GM21576 (cell line): Measurements from ENCODE around the gene AHSA1.

Experiments
- ATAC-seq: cut with Tn5 transposase; IDR thresholded peaks from one replicate; pipeline ENCODE4 v1.9.1; 2021; ENCODE audit warnings: mild to moderate bottlenecking, moderate library complexity; ENCODE audit not compliant: unreplicated experiment

Gene AHSA1

DNA sequence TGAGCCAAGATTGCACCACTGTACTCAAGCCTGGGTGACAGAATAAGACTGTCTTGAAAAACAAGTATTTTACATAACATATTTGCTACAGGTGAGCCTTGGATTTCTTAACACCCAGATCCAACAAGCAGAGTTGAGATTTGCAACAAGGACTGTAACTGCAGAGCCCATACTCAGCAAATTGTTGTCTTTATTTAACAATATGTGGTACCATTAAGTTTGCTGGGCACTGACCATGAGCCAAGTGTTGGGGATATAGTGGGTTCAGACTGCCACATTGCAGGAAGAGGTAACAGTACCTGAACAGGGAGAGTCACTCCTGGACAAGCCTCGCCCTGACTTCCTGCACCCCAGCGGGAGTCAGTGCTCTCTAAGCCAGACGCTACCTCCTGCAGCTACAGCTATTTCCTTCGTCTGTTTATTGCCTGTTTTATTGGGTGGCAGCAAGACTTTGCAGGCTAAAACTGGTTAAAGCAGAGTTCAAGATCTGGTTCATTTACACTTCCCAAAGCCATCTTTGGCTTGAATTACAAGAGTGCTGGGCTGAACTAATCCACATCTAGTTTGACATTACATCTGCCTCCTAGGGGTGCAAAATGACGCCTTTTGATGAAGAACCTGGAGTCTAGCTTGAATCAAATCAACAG, 12.5 kb downstream of the AHSA1 start:
- ATAC-seq = no peak

DNA sequence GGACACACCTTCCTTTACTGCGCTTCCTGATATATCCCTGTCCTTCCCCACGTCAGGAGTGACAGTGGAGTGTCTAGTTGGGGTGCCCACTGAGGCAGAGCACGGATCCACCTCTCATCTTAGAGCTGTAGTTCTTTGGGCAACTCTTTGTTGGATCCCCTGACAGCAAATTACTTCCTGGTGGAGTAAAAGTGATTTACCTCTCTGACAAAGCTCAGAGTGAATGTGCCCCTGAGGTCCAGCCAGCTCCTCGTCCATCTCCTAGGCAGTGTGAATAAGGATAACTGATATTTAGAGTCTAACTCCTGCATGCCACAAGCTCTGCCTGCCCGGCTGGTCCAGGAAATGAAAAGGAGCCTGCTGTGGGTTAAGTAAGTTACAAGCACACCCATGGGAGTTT, 16.0 kb downstream of the AHSA1 start:
- no peak for ATAC-seq

DNA sequence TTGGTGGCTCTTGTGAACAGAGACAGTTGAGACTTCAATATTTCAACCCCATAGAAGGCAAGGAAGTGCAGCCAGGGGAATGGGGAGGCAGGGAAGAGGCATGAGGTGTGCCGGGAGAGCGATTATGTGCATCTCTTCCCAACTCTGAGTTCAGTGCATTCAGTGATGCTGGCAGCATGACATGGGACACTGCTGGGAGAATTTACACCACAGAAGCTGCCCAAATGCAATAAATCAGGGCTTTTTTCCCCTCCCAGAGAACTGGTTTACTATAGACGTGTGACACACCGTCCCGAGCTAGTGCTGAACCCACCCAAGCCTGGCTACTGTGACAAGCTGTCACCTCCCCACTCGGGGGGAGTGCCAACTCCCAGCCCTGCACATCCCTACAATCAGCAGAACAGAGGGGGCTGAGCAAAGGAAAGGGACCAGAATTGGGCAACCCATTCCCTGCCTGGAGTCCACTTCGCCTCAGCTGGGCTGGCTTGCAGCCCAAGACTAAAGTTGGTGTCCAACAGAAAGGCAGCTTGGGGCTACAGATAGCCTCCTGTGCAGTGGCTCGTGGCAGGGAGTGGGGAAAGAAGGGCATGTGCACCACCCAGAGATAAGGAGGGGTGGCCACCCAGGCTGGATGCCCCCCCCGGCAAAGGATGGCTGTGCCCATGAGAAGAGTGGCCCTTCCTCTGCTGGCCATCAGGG, 16.7 kb downstream of the AHSA1 start:
- ATAC-seq = no peak

DNA sequence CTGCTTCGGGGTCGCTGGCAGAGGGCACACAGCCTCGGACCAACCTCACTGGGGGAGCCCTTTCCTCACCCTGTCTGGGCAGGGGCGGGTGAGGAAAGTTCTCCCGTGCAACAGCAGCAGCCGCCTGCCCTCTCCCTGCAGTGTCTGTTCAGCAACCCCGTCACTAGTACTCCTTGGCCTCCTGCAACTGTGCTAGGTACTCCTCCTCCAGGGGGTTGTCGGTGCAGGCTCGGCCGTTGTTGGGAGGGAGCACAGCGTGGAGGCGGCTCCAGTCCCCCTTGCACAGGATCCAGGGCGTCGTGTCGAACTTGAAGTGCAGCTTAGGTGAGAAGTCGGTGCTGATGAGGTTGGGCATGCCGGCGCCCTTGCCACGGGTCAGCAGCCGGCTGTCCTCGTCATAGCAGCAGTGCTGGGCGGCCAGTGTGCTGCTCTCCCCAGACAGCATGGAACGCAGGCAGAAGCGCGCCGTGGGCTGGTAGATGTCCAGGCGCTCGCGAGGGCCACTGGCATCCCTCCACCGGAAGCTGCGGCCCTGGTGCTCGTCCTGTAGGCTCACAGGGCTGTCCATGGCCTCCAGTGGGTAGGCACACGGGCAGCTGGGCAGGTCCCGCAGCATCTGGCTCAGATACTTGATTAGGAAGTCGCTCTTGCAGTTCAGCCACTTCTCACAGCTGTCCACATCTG, 17.7 kb downstream of the AHSA1 start:
- ATAC-seq = no peak

DNA sequence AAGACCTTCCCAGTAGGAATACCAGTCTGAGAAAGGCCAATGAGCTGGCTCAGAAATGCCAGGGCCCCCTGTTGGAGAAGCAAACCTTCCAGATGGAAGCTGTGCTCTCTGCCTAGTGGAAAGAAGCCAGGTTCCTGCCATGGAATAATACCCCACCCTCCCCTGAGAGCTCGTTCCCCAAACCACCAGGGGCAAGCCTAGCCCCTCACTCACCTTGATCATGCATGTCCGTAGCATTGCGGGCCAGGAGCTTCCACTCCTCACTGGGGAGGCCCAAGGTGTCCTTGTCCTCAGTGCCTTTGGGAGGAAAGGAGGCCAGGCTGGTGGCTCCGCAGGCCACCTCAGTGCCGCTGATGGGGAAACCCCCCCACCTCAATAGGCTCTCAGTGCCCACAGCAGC, 20.1 kb downstream of the AHSA1 start:
- ATAC-seq = no peak

DNA sequence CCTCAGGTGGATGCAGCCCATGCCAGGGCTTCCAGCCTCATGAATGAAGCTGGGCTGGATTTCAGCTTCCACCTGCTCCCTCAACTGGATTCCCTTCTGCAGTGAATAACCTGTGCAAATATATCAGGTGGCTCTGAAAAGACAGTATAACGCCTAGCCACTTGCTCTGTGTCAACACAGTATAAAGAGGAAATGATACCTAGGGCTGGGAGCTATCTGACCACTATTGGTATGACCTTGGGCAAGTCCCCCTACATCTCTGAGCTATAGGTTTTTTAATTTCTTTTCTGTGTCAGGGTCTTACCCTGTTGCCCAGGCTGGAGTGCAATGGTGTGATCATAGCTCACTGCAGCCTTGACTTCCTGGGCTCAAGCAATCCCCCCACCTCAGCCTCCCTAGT, 20.9 kb downstream of the AHSA1 start:
- ATAC-seq = peak; percentile 93

DNA sequence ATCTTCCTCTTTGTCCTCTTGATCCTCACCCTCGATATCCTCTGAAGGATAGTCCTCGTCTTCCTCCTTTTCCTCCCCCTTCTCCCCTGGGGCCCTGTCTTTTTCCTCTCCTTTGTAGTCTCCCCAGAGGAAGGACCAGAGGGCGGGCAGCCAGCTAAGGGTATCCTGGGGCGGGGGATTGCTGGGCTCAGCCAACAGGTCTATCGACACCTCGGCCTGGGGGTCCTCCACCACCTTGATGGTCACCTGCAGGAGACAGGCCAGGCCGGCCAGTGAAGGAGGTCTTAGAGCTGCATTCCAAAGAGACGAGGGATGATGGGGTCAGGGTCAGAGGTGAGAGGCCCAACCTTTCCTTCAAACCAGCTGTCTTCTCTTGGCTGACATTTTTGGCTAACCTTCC, 24.5 kb downstream of the AHSA1 start:
- ATAC-seq = no peak

DNA sequence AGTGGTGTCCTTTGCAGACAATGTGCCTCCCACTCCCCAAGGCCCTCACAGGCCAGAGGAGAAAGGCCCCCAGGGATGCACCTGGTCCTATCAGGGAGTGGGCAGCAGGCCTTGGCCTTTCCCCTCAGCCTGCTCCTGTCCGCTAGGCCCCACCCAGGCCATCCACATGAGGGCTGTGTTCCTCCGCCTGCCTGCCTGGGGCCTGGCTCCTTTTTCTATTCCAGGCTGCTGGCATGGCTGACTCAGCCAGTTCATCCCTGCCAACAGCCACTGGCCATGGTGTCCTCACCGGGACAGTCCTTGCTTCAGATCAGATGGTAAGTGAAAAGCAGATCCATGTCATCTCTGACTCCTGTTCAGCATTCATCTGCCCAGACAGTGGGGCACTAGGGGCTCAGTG, 27.4 kb downstream of the AHSA1 start:
- no peak for ATAC-seq

DNA sequence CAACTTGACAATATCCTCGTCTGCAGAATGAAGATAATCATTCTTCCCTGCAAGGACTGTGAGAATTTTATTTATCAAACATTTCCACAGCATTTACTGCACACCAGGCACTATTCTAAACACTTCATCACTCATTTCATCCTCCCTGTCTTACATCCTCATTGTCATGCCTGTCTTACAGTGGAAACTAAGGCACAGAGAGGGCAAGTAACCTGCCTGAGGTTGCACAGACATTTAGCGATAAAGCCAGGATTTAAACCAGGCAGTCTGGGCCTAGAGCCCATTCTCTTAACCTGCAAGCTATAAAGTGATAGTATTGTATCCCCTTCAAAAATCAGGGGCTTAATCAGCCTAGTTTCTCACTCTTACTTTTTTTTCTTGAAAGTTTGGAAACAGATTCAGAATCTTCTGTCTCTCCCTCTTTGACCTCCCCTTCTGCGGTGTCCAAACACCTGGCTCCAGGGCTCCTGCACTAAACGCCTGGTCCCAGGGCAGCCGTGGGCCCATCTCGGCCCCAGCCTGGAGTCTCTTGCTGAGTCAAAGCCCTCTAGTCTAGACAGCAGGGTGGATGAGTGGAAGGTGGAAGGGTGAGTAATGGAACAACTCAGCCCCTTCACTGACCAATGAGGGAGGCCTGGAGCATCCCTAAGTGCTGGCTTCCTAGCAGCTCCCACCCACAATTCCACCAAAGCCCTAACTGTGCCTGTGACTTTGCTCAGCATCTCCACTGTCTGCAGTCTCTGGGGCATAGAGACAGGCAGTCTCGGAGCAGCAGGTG, 28.2 kb downstream of the AHSA1 start:
- ATAC-seq = no peak

DNA sequence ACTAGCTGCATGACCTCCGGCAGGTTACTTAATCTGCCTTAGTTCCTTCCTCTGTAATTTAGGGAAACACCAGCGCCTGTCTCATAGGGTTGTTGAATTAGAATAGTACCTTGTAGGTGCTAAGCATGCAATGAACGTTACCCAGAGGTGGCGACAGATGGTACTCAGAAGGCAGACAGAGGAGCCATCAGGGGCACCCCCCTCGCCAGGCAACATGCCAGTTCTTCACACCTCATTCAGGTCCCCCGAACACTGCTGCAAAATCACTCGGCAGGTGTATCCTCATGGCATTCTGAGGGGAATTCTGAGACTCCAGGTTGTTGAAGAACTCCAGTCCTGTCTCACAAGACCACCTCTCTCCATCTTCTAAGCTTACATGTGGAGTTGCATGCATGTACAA, 30.7 kb downstream of the AHSA1 start:
- ATAC-seq = no peak

DNA sequence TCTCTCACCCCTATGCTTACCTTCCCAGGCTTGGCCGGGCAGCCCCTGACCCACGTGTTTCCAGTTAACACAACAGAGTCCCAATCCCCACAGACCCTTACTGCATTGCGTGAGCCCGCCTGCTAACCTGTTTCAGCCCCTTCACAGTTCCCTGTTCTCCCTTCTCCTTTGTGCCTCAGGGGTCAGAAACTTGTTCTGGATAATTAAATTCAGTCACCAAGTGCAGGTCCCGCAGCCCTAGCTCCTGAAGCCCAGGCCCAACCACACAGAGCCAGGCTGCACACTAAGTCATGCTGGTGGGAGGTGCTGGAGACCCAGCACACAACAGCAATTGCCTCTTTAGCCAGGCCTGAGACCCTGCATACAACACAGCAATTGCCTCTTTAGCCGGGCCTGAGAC, 31.1 kb downstream of the AHSA1 start:
- ATAC-seq = no peak

DNA sequence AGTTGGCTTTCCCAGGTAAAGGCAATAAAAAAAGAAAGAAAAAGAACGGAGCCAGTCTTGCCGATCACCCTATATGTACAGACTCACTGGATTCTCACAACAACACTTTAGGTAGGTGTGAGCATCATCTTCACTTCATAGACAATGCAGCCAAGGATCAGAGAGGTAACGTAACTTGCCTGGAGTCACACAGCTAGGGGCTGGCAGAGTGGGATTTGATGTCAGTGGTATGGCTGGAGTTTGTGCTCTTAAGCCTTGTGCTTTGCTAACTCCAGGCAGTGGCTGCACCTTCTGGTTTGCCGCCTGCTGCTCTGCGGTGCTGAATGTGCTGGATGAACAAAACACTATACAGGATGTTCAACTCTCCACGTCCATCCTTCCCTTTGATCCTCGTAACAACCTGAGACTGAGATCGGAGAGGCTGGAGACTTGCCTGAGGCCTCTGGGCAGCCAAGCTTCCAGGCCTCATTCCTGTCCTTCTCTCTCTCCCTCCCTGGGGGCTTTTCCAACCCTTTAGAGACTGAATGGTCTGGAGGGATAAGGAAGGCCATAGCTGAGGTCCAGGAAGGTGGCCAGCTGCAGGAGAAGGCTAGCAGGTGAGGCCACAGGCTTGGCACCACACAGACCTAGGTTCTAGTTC, 32.6 kb downstream of the AHSA1 start:
- no peak for ATAC-seq

DNA sequence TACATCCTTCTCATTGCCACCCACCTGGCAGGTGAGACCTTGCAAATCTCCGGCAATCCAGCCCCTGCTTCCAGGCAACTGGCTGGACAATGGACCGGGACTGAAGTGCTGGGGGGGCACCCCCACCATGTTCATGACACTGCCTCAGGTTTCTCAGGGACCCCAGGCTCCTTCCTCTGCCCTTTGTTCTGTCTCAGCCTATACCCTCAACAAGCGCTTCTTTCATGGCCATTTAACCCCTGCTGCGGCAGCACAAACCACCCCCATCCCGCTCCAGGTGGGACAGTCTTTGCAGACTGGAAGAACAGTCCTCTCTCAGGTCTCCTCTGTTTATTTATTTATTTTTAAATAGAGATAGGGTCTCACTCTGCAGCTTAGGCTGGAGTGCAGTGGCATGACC, 33.2 kb downstream of the AHSA1 start:
- ATAC-seq = no peak

DNA sequence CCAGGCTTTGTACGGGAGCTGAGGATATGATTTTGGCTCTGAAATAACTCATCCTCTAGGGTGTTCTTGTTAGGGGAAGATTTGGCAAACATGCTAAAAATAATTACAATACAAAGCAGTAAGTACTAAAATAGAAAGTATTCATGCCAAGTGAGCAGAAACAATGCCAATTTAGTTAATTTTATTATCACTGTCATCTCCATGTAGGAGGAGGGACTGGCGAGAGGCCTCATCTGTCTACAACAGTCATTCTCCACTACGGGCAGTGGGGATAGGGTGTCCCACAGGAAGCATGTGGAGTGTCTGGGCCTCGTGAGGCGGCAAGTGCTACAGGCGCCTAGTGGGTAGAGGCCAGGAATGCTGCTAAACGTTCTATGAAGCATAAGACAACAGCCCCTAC, 37.4 kb downstream of the AHSA1 start:
- ATAC-seq = no peak

DNA sequence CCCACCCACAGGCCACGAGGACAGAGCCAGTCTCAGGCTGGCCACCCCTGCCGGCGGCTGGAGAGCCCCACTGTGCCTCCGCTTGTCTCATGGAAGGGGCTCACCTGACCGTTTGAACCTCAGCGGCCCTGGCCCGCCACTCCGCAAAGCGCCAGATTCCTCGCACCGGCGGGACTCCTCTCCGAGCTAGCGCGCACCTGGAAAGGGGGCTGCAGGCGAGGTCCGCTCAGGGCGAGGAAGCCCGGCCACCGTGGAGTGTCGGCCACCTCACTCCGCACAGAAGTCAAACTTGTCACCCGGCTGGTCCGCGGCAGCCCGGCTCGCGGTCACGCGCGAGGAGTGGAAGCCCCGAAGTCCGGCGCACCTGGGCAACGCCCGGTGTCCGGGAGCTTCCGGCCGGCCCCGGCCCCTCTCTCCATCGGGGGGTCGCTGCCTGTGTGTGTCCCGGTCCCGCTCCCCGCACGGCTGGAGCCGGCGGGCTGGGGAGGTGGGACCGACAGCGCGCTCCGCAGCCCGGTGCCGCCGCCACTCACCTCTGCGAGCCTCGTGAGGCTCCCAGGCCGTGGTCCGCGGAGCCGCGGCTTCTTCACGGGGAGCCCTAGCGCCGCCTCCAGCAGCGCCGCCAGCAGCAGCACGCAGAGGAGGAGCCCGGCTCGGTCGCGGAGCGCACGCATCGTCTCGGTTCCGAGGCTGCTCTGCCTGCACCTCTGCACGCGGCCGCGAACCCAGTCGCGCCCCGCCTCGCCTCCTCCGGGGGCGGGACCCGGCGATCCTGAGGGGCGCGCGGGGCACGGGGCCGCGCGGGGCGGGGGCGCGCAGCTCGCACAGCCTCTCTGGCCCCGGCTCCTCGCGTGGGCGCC, 40.5 kb downstream of the AHSA1 start, which contains the start of gene ISM2:
Gene ISM2 (minus strand): TSS at position 697 of the 860 bp plus-strand sequence. CDS start 23 bp downstream, at position 674.
- ATAC-seq = peak; percentile 49

DNA sequence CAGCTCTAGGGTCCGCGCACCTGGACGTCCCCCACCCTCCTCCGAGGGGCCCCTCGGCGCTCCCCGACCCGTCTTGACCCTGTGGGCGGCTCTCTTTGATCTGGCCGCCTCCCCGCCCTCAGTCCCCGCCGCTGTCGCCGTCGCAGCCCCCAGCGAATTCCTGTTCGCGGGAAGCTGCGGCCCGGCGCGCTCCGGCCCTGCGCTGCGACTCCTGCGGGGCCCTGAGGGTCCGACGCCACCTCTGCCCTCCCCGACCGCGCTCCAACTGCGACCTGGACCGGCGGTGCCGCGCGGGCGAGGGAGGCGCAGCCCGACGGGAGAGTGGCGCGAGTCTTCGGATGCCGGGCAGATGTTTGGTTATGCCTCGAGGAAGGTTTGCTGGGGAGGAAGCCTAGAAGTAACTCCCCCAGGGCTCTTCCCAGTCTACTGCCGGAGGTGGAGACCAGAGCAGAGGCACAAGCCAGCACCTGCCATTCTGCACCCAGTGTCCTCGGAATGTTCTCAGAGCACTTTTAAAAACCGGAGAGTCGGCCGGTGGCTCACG, 41.2 kb downstream of the AHSA1 start:
- ATAC-seq = peak; percentile 28

DNA sequence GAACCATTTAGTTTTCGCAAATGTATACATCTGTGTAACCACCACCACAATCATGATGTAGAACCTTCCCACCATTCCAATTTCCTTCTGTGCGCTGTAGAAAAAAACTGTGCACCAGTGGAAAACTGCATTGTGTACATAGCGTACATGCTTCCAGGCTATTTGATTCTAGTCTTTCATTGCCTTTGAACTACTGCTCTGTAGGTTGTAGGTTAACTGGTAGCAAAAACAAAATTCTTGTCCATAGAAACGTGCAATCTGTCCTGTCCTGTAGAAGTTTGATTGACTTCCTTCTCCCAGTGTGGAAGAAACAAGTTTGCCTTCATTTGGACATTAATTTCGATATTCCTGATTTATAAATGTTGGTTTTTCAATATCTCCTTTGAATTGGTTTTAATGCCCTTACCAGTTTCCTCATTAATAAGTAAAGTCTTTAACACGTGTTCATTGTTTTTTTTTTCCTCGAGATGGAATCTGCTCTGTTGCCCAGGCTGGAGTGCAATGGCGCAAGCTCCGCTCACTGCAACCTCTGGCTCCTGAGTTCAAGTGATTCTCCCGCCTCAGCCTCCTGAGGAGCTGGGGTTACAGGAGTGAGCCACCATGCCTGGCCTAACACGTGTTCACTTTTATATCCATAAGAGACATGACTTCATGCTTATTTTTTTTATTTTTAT, 44.4 kb downstream of the AHSA1 start:
- ATAC-seq = no peak

DNA sequence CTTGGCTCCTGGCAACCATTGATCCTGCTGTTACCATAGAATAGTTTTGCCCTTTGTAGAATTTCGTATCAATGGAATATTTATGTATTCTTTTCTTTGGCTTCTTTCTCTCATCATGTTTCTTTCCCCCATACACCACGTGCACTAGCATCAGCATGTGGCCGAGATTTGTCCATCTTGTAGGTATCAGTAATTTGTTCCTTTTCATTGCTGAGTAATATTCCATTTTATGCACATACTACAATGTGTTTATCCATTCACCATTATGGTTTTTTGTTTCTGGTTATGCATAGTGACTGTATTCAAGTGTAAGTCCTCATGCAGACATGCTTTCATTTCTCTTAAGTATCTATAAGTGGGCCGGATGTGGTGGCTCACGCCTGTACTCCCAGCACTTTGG, 45.2 kb downstream of the AHSA1 start:
- no peak for ATAC-seq

DNA sequence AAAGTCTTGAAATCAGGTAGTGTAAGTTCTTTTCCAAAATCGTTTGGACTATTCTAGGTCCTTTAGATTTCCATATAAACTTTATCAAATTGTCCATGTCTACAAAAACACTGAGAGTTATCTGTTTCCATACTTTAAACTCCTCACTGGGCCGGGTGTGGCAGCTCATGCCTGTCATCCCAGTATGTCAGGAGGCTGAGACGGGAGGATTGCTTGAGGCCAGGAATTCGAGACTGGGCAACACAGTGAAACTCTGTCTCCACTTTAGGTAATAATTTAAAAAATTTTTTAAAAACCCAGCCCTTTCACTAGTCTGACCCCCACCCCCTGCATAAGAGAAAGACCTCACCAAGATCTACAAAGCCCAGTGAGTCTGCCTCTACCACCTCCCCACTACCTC, 47.1 kb downstream of the AHSA1 start:
- no peak for ATAC-seq
